HG03571 (cell line): Measurements from ENCODE around the gene OST4.

Experiments used
- ATAC-seq: cut with Tn5 transposase; IDR thresholded peaks from one replicate; pipeline ENCODE4 v1.9.1; 2021; ENCODE audit not compliant: unreplicated experiment

The OST4 gene

DNA sequence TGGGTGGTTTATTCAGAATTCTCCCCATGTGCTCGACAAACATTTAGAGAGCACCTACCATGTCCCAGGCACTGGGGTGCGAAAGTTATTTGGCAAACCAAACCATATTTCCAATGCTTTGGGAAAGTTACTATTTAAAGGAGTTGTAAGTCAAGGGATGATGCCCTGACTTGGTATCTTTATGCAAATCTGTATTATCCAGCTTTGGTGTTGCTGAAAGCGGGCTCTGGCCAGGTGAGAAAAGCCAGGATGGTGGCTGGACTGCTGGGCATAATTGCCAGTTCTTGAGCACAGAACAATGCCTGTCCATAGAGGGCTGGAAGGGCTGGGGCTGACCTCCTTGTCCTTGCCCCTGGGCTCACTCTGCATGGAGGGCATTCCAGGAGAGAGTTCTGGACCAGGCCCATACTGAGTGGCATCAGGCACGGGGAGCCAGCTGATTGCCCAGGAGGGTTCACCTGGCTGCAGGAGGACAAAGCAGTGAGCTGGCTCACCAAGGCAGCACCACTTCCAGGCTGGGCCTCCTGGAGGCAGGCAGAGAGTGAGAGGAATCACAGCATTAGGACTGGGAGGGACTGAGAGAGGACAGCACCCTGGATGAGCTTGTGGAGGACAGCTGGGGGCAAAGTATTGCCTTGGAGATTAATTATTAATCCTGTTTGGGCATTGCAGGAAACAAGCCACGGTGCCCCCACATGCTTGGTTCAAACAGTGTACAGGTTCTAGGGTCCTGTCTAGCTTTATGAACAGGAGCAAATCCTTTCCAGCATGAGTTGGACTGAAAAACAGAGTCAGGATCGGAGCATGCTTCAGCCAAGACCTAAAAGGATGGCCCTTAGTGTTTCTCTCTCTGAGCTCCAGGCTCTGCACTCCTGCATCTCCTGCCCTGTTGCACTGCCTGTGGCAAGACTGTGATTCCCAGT is 22.2 kb upstream of the OST4 start:
- no peak for ATAC-seq

GRCh38 chr2:27092696-27093429 is 21.4 kb upstream of the OST4 start:
- no peak for ATAC-seq

GRCh38 chr2:27091746-27092695 is 20.6 kb upstream of the OST4 start:
- no peak for ATAC-seq

DNA sequence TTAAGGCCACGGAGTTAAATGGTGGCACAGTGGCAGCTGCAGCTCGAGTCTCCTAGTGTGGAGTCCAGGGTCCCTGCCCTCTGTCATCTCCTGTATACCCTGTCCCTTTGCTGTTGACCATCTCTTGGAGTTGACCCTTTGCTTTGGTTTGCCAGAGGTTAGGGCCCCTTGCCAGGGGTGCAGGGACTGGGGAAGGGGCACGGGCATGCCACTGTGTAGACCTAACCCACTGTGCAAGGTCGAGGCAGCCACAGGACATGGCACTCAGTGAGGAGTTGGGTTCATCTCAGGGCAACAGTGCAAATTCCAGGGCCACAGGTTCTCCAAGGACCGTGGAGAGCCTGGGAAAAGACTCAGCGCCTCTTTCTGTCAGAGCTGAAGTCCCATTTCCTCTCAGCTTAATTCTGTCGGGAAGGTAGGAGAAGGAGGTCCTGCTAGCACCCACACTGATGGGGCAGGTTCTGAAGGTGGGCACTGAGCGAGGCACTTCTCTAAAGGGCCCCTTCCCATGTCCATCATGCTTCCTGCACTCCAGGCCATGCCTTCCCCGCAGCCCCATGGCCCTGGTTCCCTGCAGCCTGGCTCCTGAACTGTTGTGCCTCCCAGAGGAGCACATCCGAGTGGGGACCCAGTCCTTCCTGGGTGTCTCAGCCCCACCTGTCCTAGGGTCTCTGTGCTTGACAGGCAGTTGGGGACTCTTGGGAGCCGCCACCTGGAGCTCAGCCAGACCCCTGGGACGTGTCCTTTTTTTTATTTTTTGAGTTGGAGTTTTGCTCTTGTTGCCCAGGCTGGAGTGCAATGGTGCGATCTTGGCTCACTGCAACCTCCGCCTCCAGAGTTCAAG is 17.9 kb upstream of the OST4 start:
- ATAC-seq: no peak

DNA sequence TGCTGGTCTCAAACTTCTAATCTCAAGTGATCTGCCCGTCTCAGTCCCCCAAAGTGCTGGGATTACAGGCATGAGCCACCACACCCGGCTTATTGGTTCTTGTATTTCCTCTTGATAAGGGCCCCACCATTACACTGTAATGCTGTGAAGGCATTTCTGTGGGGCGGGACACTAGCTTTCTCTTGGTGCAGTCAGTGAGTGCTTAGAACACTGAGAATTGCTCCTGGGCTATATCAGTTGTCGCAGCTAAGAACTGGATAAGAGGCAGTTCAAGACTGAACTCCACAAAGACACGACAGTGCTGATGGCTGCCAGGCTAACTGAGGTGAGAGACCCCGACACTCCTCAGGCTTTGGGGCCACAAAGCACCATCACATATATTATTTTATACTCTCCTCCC is 17.2 kb upstream of the OST4 start:
- no peak for ATAC-seq

- no peak for ATAC-seq
Observed at GRCh38 chr2:27087823-27088410, 16.5 kb upstream of the OST4 start.

DNA sequence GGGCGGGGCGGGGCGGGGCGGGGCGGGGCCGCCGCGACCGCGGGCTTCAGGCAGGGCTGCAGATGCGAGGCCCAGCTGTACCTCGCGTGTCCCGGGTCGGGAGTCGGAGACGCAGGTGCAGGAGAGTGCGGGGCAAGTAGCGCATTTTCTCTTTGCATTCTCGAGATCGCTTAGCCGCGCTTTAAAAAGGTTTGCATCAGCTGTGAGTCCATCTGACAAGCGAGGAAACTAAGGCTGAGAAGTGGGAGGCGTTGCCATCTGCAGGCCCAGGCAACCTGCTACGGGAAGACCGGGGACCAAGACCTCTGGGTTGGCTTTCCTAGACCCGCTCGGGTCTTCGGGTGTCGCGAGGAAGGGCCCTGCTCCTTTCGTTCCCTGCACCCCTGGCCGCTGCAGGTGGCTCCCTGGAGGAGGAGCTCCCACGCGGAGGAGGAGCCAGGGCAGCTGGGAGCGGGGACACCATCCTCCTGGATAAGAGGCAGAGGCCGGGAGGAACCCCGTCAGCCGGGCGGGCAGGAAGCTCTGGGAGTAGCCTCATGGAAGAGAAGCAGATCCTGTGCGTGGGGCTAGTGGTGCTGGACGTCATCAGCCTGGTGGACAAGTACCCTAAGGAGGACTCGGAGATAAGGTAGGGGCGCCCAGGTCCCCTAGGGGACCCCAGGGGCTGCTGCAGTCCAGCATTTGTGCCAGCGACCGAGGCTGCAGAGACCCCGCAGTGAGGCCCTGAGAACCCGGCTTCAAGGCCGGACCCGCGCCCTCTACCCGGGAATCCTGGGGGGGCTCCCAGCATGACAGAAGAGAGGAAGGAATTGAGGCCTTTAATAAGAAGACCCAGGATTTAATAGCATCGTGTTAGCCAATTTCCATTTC is 15.5 kb upstream of the OST4 start, which contains the start of gene KHK:
Gene KHK (plus strand): TSS at position 49 of the 870 bp plus-strand sequence. CDS start 488 bp downstream, at position 537.
- no peak for ATAC-seq

- peak; percentile 65 for ATAC-seq
Observed at GRCh38 chr2:27086090-27086723, 14.8 kb upstream of the OST4 start.

- ATAC-seq: peak; percentile 9
Observed at GRCh38 chr2:27085673-27086089, 14.2 kb upstream of the OST4 start.

- ATAC-seq: no peak
Observed at GRCh38 chr2:27085062-27085672, 13.7 kb upstream of the OST4 start.

DNA sequence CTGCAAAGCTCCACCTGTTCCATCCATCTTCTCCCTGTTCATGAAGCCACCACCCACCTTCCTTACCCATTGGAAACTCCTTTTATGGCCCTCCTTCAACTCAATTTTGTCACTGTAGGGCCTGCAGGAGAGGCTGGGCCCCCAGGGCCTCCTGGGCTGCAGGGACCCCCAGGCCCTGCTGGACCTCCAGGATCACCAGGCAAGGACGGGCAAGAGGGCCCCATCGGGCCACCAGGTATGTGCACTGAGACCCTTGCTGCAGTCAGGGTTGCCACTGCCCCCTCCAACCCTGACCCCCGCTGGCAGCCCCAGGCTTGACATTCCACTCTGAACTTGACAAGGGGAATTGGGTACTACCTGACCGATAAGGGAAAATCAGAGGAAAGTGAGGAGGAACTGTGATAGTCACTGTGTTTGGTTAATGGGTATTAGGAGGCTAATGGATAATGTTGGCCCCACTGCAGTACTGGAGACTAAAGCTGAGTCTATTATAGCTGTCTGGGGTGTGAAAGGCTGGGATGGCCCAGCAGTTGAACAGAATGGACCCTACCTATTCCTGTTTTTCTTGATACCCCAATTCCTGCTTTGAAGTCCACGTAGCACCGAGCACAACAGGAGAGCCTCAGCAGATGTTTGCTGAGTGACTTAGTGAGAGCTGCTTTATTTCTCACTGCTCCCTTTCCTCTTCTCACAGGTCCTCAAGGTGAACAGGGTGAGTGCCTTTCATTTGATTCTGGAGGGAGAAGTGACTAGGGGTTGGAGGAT is 13.0 kb upstream of the OST4 start:
- no peak for ATAC-seq

GRCh38 chr2:27083410-27084296 is 12.2 kb upstream of the OST4 start:
- ATAC-seq: no peak

- no peak for ATAC-seq
Observed at GRCh38 chr2:27082773-27083409, 11.4 kb upstream of the OST4 start.

GRCh38 chr2:27081984-27082772 is 10.7 kb upstream of the OST4 start:
- no peak for ATAC-seq

GRCh38 chr2:27080603-27080936 is 9.1 kb upstream of the OST4 start:
- no peak for ATAC-seq
